ENCODE measurements around the gene DCAF8.

DCAF8 gene

GRCh38 chr1:160224606-160225005 is 37.7 kb downstream of the DCAF8 start:
- no peak for DNase-seq

DNA sequence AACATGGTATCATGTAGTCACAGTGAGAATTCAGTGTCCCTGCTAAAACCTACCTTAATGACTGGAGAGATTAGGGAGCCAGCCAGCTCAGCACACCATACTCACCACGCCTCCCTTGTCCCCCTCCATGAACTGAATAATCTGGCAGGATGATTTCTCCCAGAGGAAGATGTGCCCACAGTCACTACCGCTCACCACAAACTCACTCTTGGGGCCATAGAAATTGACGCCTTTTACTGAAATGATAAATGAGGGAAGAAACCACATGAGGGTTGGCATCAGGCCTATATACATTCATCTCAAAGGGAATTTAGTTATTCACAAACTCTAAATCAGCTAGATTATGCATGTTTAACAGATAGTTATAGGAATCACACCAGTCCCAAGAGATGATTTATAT is 39.8 kb downstream of the DCAF8 start:
- no peak for DNase-seq

GRCh38 chr1:160221089-160221488 is 41.3 kb downstream of the DCAF8 start:
- DNase-seq = no peak

DNA sequence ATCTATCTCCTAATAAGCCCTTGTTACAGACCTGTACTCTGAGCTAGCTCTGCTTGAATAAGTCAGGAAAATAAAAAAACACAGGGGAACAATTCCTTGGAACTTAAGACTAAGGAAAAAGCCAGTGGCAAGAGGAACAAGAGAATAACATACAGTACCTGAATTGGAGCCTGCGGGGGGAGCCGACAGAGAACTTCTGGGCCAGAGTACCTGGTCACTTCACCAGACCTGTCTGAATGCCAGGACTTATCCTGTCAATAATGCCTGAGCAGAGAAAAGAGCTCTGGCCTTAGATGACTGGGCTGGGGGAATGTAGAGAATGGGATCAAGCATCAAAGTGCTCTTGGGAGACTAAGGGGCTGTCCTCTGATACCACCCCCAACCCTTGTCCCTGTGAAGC is 42.0 kb downstream of the DCAF8 start:
- DNase-seq = no peak

DNA sequence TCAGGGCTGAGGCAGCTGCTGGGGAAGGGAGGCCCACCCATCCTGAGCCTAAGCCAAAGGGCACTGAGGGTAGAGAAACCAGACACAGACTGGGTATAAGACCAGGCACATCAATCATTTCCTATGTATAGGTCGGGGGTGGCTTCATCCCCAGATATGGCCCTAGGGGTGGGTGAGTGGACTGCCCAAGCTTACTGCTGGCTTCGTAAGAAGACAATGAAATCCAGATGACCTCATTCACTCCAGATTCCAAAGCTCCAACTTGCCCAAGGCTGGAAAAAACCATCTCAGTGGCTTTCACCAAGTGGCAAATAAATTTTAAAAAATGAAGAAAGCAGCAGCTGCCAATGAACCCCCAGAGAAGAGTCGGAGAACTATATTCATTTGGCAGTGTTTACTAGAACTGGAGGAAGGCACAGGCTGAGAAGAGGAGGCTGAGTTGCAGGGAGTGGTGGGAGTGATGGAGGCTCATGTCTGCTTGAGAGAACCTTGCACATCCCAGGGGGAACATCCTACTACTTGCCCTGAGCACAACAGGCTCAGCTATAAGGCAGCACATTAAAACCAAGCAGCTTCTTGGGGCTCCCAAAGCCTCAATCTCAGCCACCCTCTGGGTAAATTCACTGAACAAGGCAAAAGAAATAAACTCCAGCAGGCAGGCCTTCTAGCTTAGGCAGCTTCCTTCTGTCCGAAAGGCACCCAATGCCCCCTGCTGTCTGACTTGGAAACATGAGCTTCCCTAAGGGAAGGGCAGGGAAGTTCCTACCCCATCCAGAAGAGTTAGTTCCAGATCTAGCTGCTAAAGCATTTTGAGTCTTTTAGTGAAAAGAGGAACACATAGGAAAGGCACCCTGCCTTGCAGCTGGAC is 43.1 kb downstream of the DCAF8 start:
- no peak for DNase-seq

GRCh38 chr1:160217481-160218051 is 44.8 kb downstream of the DCAF8 start:
- no peak for DNase-seq

DNA sequence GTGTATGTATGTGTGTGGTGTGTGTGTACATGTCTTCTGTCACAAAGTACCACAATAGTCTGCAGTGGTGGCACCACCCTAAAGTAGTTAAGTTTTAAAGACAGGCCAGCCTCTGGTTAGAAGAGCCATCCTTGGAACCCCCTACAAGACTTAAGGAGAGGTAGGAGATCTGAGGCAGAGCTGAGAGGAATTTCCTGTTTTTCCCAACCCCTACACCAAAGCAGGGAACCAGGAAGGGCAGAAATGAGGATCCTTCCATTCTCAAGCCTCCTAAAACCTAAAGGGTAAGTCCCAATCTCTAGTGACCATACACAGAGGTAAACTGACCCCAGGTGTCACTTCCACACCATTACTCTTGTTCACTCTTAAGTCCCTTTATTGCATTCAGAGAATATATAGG is 46.0 kb downstream of the DCAF8 start:
- DNase-seq = no peak

DNA sequence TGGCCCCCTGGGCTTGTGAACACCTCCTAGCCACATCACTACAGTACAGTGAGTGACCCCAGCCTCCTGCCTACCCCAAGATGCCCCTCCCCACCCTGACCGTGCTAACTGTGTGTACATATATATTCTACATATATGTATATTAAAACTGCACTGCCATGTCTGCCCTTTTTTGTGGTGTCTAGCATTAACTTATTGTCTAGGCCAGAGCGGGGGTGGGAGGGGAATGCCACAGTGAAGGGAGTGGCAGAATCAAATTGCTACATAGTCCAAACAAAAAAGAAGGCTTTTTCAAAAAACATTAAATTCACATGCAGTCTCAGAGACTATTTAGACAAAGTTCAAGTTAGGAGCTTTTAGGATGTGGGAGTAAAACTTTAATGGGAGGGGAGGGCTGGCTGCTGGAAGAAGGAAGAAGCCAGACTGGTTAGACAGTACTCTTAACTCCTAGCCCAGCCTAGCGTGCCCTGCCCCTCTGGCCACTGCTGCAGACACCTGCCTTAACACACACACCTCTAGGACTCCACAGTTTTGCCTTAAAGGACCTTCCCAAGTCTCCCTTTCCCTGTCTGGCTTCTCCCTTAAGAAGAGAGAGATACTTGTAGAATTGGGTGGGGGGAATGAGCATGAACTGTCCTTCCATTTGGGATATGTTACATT is 47.7 kb downstream of the DCAF8 start:
- no peak for DNase-seq

DNA sequence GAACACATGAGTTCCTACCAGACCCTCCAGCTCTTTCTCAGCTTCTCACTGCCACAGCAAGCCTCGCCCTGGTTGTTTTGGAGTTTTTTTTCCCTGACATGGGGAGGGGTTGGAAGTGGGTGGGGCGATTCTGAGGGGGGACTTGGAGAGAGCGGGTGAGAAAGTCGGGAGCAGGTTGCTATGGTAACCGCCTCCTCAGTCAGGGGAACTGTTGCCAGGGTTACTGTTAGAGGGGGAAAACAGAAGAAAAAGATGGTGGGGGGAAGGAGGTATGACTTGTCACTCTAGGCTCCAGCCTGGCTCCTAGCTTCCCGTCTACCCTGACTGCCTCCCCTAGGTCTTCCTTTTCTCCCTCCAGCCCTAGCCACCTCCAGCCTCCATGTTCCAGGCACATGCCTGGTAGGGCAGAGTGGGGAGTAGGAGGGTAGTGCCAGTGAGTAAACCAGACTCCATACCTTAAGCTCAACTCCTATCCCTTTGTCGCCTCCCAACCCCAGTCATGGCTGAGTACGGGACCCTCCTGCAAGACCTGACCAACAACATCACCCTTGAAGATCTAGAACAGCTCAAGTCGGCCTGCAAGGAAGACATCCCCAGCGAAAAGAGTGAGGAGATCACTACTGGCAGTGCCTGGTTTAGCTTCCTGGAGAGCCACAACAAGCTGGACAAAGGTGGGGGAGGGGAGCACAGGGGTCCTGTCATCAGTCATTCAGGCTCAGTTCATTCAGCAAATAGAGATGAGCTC is 51.1 kb downstream of the DCAF8 start:
- no peak for DNase-seq

DNA sequence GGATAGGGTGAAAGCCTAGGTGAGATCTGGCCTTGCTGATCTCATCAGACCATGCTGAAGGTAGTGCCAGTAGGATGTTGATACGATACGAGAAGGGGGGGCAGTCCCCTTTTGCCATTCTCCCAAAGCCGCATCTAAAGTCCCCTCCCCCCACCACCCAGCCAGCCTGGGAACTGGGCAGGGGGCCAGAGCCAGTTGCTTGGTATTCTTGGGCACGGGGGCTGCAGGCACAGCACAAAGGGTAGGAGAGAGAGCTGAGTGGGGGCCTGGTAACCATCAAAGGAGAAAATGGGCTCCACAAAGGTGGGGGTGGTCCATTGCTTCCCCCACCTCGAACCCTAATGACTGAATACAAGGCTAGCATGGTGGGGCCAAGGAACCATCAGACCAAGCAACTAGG is 51.8 kb downstream of the DCAF8 start:
- no peak for DNase-seq

DNA sequence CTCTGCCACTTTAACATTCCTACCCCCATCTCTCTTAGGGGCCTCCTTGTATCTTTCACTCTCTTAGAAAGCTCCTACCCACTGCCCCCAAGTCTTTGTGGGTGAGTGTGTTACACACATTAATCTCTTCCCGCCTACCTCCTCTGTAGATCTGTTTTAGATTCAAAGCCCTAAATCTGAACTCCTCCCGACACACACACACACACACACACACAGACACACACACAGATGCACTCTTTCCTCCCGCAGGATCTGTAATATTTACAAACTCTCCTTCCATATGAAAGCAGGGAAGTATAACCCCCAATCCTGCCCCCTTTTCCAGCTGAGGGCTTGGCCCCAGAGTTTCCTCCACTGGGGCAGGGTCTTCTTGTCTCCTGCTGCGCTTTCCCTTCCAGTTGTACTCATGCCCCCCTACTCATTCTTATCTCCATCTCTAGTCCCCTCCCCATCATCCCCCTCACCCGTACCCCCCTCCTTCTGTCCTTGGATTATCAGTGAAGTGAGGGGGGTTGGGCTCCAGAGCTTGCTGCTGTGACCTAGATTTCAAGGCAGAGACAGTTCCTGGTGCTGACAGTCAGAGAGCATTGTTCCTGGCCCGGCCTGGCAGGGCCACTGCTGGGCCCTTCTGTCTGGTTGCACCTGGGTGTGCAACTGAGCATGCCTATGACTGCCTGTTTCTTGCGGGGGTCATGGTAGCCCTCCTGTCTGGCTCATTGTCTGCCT is 52.9 kb downstream of the DCAF8 start:
- DNase-seq = no peak

GRCh38 chr1:160208557-160209320 is 53.6 kb downstream of the DCAF8 start:
- no peak for DNase-seq

GRCh38 chr1:160207771-160208556 is 54.4 kb downstream of the DCAF8 start:
- no peak for DNase-seq

GRCh38 chr1:160207118-160207650 is 55.2 kb downstream of the DCAF8 start:
- no peak for DNase-seq

DNA sequence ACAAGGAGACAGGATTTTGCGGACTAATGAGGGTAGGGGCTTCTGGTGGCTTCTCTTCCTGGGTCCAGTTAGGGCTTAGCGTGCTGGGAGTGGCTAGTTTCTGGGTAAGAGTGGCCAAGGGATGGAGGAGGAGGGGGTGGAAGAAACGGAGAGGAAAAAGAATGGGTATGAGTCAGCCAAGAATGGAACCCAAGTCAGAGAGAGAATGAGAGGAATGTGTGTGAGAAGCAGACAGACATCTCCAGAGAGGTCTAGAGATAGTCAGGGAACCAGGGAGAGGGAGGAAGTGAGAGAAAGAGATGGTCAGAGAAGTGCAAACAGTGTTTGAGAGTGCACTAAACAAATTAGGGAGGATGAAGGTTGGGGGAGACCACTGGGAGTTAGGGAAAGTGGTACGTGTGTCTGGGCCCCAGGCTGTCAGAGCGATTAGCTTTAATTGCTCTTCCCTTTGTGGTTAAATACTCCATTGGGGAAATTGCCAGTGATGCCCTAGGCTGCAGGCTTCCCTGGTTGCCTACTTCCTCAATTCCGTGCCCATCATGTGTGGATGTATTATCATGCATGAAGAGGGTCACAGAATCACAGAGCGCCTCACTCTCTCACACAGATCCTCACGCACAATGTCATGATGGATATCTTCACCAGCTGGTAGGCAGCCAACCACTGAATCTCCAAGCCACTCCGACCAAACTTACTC is 55.8 kb downstream of the DCAF8 start:
- DNase-seq = no peak

- DNase-seq = peak; percentile 61
Observed at GRCh38 chr1:160206036-160206389, 56.3 kb downstream of the DCAF8 start.

DNA sequence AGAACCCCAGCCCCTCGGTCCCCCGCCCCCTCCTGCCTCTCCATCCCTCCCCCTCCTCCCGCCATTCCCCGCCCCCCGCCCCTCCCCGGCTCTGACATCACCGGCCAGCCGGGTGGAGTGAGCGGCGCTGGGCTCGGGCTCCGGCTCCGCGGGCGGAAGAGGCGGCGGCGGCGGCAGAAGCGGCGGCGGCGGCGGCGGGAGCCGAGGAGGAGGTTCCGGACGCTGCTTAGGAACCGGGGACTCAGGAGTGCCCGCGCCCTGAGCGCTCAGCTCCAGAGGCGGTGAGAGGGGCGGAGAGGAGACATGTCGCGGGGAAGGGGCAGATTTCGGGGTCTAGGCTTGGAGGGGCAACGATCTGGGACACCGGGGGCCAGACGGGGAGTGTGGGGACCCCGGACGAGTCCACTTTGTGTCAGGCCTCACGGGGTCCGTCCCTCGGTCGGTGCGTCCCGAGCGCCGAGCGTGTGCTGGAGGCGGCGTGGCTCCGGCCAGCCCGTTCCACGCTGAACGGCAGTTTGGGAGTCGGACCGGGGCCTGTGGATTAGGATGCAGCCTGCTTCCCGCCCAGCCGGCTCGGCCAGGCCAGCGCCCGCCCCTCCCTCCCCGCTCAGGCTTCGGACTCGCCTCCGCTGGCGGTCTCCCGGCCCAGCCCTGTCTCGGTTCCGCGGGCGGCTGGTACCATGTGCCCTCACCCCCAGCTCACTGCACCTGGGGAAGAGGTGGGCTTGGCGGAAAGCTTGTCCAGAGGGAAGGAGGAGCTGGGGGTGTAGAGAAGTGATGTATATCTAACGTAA is 56.9 kb downstream of the DCAF8 start, which contains the start of gene PEA15:
PEA15 (plus strand) TSS at position 143 of the 794 bp plus-strand sequence. CDS start 6,161 bp downstream, outside the sequence.
- peak; percentile 71 for DNase-seq

DNA sequence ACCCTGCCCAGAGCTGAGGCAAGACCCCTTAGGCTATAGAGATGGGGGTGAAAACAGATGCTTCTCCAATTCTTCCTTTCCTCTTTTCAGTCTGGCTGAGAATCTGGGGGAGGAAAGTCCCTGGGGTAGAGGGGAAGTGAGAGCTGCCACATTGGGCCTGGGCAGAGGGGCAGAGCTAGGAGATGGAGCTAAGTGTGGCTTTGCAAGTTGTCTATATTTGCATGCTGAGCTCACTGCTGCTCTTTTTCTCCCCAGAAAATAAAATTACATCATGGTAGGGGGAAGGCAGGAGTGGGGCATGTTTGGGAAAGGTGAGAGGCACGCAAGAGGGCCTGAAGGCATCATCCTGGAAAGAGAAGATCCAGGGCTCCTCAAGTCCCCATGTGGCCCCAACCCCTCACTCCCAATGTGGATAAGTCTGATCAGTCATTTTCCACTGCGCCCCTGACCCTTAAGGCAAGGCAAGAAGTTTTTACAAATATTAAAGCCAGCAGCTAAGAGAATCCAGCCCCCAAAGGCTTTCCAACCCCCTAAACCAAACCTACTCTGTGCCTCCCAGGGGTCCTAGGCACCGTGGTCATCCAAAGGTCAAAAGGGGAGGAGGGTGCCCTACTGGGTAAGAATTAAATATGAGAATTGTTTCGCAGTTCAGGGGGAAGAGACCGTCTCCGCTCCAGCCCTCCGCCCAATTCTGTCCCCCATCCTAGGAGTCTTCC is 57.7 kb downstream of the DCAF8 start:
- no peak for DNase-seq
